Measurements from ENCODE around the gene ACSS1. TPM values are rescaled to one million over a fixed set of nuclear protein-coding genes. Genes with fewer than 3 reads are reported as not detected.

ACSS1 gene
- total RNA-seq, 1 experiment from 2014 or later = not detected

- no peak for DNase-seq (ENCODE audit: low spot score)
- in situ Hi-C loops (cut with HindIII; ENCODE audit: low sequenced_read_pairs) = no loop called here
Observed at GRCh38 chr20:25019381-25020155, 38.4 kb downstream of the ACSS1 start.

GRCh38 chr20:25018841-25019240 is 39.1 kb downstream of the ACSS1 start:
- in situ Hi-C loops (cut with HindIII; ENCODE audit: low sequenced_read_pairs) = no loop called here
- no peak for DNase-seq (ENCODE audit: low spot score)

GRCh38 chr20:25018425-25018824 is 39.5 kb downstream of the ACSS1 start:
- in situ Hi-C loops (cut with HindIII; ENCODE audit: low sequenced_read_pairs) = no loop called here
- no peak for DNase-seq (ENCODE audit: low spot score)

GRCh38 chr20:25017257-25017803 is 40.6 kb downstream of the ACSS1 start:
- in situ Hi-C loops (cut with HindIII; ENCODE audit: low sequenced_read_pairs) = no loop called here
- DNase-seq (ENCODE audit: low spot score) = no peak

GRCh38 chr20:25016471-25016870 is 41.5 kb downstream of the ACSS1 start:
- no peak for DNase-seq (ENCODE audit: low spot score)
- in situ Hi-C loops (cut with HindIII; ENCODE audit: low sequenced_read_pairs) = no loop called here

- no peak for DNase-seq (ENCODE audit: low spot score)
- in situ Hi-C loops (cut with HindIII; ENCODE audit: low sequenced_read_pairs) = no loop called here
Observed at GRCh38 chr20:25015986-25016385, 42.0 kb downstream of the ACSS1 start.

GRCh38 chr20:25014816-25015215 is 43.1 kb downstream of the ACSS1 start:
- in situ Hi-C loops (cut with HindIII; ENCODE audit: low sequenced_read_pairs) = no loop called here
- no peak for DNase-seq (ENCODE audit: low spot score)

GRCh38 chr20:25013478-25014380 is 44.2 kb downstream of the ACSS1 start:
- no peak for DNase-seq (ENCODE audit: low spot score)
- in situ Hi-C loops (cut with HindIII; ENCODE audit: low sequenced_read_pairs) = no loop called here

- DNase-seq (ENCODE audit: low spot score) = no peak
- in situ Hi-C loops (cut with HindIII; ENCODE audit: low sequenced_read_pairs) = no loop called here
Observed at GRCh38 chr20:25012616-25013189, 45.2 kb downstream of the ACSS1 start.

- in situ Hi-C loops (cut with HindIII; ENCODE audit: low sequenced_read_pairs) = no loop called here
- DNase-seq (ENCODE audit: low spot score) = no peak
Observed at GRCh38 chr20:25011831-25012241, 46.1 kb downstream of the ACSS1 start.

GRCh38 chr20:25011261-25011660 is 46.7 kb downstream of the ACSS1 start:
- in situ Hi-C loops (cut with HindIII; ENCODE audit: low sequenced_read_pairs) = no loop called here
- DNase-seq (ENCODE audit: low spot score) = no peak

- DNase-seq (ENCODE audit: low spot score) = no peak
- in situ Hi-C loops (cut with HindIII; ENCODE audit: low sequenced_read_pairs) = no loop called here
Observed at GRCh38 chr20:25009218-25010145, 48.5 kb downstream of the ACSS1 start.

- no peak for DNase-seq (ENCODE audit: low spot score)
- in situ Hi-C loops (cut with HindIII; ENCODE audit: low sequenced_read_pairs) = no loop called here
Observed at GRCh38 chr20:25008388-25009217, 49.3 kb downstream of the ACSS1 start.

GRCh38 chr20:25007491-25008305 is 50.2 kb downstream of the ACSS1 start:
- in situ Hi-C loops (cut with HindIII; ENCODE audit: low sequenced_read_pairs) = no loop called here
- no peak for DNase-seq (ENCODE audit: low spot score)

GRCh38 chr20:25006431-25007167 is 51.3 kb downstream of the ACSS1 start:
- DNase-seq (ENCODE audit: low spot score) = no peak
- in situ Hi-C loops (cut with HindIII; ENCODE audit: low sequenced_read_pairs) = no loop called here

GRCh38 chr20:25005661-25006060 is 52.3 kb downstream of the ACSS1 start:
- in situ Hi-C loops (cut with HindIII; ENCODE audit: low sequenced_read_pairs) = no loop called here
- DNase-seq (ENCODE audit: low spot score) = no peak

Measured in G401 (cell line).